Measurements from ENCODE around the gene ITGA6.

ITGA6 gene

DNA sequence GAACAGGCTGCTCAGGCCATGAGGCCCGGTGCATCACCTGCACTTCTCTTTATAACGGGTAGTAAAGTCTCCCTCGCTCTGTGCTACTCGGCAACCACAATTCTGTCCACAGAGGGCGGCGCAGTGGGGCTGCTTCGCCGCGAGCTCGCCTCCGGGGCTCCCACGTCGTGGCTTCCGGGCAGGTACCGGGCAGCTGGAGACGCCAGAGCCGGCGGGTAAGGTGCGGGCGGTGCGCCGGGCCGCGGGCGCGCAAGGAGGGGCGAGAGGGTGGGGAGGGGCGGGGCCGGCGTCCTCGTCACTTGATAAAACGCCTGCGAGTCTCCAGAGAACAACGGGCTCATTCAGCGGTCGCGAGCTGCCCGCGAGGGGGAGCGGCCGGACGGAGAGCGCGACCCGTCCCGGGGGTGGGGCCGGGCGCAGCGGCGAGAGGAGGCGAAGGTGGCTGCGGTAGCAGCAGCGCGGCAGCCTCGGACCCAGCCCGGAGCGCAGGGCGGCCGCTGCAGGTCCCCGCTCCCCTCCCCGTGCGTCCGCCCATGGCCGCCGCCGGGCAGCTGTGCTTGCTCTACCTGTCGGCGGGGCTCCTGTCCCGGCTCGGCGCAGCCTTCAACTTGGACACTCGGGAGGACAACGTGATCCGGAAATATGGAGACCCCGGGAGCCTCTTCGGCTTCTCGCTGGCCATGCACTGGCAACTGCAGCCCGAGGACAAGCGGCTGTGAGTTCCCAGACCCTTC, at the start of gene ITGA6:
TSS of gene ITGA6 (plus strand) at position 331 of the 734 bp plus-strand sequence.
- no peak for FAIRE-seq
- peak; percentile 90 for DNase-seq (ENCODE audit: low spot score)

DNA sequence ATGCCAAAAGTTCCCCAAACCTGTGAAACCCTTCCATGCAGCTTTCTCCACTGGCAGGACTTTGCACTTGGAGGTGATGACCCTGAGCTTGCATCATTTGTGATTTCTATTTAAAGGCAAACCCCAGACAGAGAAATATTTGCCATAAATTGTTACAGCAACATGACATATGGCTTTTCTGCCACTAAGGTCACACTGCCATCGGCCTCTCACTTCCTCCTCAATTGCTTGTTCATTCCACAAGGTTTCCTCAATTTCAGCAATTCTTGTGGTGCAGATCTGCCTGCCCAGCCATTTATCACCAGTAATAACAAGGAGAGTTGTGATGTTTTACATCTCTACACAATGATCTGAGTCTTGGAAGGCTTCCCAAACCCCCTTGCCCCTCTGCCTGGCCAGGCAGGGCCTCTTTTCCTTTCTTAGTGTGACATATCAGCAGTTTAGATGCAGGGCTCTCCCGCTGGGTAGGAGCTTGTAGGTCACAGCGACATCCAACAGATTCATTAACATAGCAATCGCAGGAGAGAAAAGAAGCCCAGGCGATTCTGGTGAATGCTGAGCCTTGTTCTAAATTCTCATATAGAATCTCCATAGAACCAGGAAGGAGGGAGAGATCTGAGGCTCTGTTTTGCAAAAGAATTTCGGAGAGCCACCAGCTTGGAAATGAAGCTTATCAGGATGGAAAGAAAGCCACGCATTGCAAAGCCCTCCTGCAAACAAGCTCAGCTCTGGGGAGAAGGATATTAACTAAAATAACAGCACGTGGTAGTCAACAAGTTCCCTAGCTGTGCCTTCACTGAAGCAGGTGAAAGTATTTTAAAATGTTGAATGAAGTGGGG, 46.7 kb upstream of the ITGA6 start:
- FAIRE-seq, result no peak

DNA sequence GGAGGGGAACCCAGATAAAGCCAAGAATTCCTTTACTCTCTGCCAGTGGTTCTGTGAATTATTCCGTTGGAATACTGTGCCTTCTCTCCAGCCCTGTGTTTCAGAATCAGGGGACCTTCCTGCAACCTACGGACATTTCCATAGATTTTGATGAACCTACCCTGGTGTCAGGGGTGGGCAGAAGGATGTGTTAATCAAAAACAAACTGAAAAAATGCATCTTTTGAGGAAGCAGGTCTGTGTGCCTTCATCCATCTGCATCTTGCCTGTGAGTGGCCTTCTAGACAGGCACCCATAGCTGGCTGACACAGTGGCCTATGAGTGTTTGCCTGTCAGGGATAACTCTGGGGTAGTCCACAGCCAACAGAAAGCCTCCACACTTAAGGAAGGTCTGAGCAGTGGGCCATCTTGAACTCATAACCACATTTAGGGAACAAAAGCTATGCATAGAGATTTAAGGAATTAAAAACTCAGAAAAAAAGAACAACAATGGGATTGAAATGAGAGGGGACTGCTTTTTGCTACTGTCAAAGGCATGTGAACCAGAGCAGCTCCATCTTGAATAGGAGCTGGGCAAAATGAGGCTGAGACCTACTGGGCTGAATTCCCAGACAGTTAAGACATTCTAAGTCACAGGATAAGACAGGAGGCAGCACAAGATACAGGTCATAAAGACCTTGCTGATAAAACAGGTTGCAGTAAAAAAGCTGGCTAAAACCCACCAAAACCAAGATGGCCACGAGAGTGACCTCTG, 45.9 kb upstream of the ITGA6 start:
- FAIRE-seq, result peak; percentile 32
- DNase-seq (ENCODE audit: low spot score), result no peak

More for the DNA sequence above, 46.7 kb upstream of the ITGA6 start:
- no peak for DNase-seq (ENCODE audit: low spot score)

DNA sequence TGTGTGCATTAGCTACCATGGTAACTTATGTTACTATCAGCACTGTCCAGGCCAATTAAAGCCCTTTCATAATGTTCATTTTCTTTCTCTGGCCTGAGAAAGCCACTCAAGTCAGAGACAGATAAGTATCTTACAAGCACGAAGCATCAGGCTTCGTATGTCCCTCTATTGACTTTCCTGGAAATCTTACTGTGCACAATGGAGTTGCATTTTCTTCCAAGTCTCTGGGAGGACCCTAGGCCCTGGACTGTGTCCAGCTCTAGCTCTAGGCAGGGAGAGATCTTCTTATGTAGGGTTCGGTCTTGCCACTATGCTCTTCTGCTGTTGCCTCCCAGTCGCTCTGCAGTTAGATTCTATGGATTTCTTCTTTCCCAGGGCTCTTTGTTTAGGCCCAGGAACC, 40.0 kb upstream of the ITGA6 start:
- FAIRE-seq (peak; percentile 40), DNase-seq (ENCODE audit: low spot score) (no peak)

DNA sequence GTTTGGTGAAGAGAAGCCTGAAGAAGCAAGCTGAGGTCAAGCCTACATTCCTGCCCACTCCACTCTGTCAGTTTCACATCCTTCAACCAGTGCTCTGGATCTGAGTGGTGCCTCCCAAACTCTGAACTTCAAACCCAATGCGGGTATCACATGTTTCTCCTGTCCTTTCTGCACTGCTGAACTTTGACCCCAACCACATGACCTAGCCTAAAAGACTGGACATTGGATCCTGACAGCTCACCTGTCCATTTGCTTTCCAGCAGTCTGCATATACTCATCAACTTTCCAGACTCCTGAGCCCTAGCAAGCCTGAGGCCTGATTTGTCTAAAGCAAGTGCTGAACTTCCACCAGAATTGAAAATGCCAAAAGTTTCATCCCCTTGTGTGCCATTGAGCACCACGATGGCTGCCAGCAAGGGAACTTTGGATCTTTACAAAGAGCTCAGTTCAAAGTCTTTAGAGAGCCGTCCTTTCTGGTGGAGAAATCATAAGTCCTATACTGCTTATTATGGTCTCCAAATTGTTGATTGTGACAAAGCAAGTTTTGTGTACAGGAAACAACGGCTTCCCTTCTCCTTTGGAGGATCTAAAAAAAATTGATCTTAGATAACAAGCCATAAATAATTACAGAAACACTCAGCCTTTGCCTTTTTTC, 37.6 kb upstream of the ITGA6 start:
- DNase-seq (ENCODE audit: low spot score) (no peak), FAIRE-seq (no peak)

DNA sequence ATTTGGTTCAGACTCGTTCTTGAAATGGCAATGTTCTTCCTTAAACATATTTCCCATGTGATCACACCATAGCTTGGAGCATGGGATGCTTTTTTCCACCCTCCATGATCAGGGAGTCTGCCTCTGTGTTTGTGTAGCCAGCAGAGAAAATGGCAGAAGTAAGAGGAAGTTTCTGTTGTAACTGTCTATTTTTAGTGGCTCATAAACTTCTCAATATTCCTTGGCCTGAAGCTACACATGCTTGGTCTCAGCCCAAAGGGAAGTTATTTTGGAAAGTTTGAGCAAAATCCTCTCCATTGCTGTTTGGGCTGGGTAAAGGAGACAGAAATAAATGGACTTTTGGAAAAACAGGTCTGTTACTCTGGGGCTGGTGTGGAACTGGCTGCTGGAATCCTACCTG, 33.4 kb upstream of the ITGA6 start:
- no peak for FAIRE-seq
- DNase-seq (ENCODE audit: low spot score), result no peak

DNA sequence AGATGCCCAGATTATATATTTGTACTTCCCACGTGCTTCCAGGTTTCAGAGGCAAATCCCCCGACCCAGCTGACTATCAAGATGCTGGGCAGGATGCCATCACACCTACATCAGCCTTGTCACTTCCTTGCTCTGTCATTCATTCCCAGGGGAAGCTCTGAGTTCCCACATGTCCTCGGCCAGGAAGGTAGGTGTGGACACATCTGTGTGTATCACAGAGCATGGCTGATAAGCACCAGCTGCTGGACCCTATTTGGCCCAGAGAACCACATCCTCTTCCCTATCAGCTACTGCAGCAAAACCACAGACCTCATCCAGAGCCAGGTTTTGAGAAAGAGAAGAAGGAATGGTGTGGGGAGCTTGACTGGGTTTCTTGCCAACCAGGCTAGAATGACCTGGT, 31.9 kb upstream of the ITGA6 start:
- DNase-seq (ENCODE audit: low spot score) (no peak), FAIRE-seq (no peak)

DNA sequence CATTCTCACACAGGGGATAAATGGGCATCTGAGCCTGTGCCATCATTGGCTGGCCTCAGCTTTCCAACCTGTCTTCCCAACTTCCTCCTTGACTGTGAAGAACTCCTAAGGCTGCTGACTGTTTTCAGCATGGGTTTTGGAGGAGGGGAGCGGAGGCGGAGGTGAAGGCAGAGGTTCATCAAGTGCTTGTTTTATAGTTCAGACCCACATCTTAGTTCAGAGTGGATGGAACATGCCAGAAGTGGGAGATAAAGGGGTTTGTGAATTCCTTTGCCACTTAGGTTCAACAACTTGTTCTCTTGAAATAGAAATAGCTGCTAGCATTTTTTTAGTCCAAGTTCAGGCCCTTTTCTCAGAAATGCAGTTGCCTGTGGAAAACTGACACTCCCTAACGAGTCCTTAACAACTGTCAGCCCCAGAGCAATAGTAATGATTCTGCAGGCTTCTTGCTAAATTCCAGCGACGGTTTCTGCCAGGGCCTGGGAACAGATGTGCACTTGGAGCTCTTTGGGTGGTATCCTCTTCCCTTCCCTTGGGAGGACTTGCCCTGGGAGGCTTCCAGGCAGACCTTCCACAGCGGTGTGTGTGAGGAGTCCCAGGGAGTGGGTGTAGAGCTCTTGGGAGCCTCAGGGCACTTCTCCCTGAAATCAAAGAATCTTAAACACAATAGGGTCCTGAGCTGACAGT, 30.1 kb upstream of the ITGA6 start:
- DNase-seq (ENCODE audit: low spot score), result no peak
- no peak for FAIRE-seq

DNA sequence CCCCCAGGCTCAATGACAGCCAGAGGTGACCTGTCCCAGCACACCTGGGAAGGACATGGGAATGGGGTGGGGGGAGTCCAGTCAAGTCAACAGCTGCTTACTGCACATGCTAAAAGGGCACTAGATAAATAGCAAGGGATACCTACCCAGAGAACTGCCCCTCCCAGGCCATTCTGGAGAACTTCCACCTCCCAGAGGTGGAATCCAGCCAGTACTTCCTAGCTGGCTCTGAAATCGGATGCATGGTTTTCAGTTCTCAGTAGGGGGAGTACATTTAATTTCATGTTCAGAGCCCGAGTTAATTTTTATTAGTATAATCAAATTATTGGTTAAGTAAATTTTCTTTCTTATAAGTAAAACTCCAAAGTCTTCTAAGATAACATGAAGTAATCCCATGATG, 28.9 kb upstream of the ITGA6 start:
- no peak for DNase-seq (ENCODE audit: low spot score)
- no peak for FAIRE-seq

DNA sequence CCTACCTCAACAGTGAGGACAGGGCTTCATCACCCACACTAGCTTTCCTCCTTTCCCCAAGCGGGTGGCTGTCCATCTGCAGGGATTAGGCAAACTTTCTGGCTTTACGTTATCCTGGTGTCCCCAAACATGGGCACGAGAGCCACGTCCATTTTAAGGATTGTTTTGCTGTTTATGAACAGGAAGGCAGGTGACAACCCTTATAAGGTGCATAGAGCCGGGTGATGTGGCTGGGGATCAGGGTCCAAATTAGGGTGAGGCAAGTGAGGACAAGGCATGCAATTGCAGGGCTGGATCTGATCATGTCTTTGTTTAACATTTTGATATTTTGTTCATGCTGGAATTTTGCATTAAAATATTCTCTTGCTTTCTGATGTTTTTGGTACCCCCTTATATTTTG, 27.6 kb upstream of the ITGA6 start:
- FAIRE-seq, result no peak
- no peak for DNase-seq (ENCODE audit: low spot score)

DNA sequence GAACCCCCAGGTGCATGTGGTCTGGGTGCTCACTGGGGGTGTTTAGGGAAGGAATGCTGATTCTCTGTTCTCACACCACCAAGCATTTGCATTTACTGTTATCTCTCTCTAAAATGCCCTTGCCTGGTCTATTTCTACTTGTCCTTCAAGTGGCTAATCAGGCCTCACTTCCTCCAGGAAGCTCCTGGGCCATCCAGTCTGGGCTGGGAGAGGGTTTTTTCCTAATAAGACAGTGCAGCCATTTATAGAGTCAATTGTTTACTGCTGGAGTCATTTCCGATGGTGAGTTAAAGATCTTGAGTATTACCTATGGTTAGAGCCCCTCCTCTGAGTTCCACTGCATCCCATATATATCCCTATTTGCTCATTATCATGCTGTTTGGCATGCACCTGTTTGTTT, 25.2 kb upstream of the ITGA6 start:
- no peak for DNase-seq (ENCODE audit: low spot score)
- FAIRE-seq, result no peak

DNA sequence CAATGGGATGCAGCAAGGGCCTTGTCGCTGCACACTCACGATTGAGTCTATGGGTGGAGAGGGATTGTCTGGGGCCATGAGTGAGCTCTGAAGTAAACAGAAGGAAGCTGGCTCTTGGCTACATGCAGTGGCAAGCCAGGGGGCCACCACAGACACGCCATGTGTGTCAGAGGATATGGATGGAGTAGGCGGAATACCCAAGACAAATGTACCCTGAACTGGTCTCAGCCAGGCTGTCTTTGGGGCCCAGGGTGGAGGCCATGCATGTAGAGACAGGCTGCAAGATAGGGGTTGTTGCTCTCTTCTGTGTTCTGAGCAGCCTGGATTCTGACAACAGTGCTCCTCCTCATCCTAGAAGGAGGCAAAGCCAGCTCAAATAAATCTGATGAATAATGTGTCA, 24.0 kb upstream of the ITGA6 start:
- no peak for FAIRE-seq

DNA sequence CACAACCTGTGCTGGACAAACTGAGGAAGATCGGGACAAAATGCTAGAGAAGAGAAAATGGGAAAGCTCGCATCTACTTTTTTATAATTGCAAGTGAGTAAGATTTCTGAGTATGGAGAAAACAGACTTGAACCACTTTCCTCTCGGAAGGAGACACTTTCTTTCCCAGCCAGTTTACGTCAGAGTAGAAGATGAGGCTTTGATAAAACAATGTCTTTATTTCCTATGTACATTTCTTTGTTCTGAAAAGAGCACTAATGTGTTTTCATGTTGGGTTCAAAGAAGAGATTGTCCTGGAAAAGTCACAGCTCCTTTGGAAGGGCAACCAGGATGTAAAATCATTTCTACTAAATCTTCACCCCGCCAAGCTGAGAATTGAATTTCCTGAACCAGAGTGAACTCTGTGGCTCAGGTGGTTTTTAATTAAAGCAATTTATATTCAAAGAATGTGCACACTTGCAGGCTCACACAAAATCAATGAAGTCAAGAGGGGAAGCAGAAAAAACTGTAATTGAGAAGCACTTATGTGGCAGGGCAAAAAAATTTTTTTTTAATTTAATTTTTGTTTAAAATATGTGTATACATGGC, 23.4 kb upstream of the ITGA6 start:
- DNase-seq (ENCODE audit: low spot score), result no peak
- FAIRE-seq, result no peak

More for the DNA sequence above, 24.0 kb upstream of the ITGA6 start:
- no peak for DNase-seq (ENCODE audit: low spot score)

DNA sequence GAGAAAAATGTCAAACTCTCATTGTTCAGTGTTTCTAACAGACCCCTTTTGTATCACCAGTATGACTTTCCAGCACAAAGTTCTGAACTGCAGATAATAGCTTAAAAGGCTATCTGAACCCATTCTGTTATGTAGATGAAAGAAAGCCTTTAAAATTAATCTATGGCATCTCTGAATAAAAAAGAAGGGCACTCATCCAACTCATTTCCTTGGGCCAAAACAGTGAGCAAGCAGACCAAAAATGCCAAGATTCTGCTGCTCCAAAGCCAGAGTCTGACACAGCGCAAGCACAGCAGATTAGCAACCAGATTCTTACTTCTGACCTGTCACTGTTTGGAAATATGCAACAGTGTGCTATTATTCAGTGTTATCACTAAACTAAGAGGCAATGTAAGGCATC, 22.6 kb upstream of the ITGA6 start:
- DNase-seq (ENCODE audit: low spot score) (peak; percentile 27), FAIRE-seq (no peak)

DNA sequence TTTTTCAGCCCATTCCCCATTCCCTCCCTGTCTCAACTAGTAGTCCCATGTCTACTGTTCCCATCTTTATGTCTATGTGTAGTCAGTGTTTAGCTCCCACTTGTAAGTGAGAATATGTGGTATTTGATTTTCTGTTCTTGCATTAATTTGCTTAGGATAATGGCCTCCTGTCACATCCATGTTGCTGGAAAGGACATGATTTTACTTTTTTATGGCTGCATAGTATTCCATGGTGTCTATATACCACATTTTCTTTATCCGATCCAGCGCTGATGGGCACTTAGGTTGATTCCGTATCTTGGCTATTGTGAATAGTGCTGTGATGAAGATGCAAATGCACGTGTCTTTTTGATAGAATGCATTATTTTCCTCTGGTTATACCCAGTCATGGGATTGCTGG, 21.7 kb upstream of the ITGA6 start:
- FAIRE-seq (no peak), DNase-seq (ENCODE audit: low spot score) (no peak)

DNA sequence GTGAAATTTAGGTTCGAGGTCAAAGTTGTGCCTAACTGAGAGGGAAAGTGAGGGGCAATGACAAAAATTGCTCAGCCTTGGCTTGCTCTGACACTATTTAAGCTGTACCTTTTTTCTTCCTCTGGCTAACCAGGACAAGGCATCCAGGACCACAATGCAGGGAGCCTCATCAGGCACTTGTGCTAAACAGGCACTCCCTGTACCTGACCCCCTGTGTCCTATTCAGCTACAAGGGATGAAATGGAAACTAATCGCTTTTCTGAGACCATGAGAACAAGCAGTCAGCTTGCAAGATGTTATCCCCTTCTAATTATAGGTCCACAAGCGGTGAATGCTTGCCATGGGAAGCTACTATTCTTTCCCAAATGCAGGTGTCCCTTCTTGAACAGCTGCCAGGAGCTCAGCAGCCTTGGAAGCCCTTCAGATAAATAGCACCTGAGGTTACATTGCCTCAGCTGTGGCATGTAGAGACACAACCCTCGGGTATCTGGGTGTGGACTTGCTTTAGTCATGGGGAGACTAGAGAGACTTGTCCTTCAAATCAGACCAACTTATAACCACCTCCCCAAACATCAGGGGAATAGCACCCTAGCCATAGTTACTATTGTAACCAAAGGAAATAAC, 19.1 kb upstream of the ITGA6 start:
- FAIRE-seq (no peak), DNase-seq (ENCODE audit: low spot score) (peak; percentile 42)

DNA sequence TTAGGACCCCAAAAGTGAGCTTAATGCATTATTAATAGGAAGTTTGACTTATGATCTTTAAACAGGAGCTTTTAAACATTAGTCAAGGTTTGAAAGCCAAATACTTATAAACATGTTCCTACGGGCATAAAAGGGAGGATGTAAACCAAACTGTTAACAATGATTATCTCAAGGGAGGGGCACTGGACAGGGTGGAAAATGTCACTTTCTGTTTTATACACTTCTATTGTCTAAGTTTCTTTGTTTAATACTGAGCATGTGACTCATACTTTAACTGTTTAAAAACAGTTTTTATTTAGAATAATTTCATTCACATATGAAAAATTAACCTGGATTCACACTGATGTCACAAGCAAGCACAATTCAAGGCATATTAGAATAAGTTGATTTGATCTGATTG, 18.3 kb upstream of the ITGA6 start:
- FAIRE-seq (no peak), DNase-seq (ENCODE audit: low spot score) (no peak)

DNA sequence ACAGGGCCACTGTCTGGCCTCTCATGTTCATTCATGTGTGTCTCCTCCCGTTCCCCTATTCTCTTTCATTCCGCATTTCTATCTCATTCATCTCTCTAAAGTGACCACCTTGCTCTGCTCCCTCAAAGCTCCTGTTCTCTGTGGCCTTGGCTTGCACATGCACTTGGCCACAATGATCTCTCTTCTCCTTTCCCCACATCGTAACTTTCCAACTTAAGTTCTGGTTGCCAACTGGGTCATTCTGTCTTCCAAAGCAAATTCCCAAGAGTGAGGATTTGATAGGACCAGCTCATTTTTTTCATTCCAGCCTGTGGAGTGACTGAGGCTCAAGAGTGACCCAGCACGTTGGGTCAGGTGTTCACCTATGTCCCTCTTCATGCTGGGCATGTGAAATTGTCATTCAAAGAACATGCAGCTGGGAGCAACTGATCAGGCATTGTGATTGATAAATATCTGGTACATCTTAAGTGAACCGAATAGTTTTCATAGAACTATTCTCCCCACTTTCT, 14.3 kb upstream of the ITGA6 start:
- no peak for DNase-seq (ENCODE audit: low spot score)
- no peak for FAIRE-seq

DNA sequence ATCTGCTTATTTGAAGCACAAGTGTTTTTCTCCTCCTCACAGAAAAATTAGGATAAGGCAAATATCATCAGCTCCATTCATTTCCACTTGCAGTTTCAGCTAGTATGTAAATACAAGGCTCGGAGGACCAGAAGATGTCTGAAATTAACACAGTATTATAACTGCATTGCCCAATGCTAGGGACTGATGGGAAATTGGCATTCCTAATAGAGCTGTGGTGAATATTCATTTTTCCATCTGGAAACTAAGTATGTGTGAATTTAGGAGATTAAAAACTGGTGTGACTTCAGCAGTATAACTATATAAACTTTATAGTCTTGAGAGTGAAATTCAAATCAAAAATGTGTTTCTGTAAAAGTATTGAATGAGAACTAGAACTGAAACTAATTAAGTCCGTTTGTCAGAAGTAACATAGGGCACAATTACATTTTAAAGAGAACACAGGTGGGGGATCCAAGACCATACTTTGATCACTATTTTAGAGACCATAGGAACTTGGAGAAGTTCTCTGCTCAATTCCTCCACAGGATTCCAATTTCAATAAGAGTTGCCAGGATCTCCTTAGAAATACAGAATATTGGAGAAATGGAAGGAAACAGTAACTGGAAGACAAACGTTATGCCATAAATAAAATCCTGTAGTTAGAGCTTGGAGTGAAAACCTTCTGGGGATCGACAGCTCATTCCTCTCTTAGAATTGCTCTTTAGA, 12.1 kb upstream of the ITGA6 start:
- no peak for FAIRE-seq
- no peak for DNase-seq (ENCODE audit: low spot score)
